ENCODE data around the gene SLC7A8. TPM values are rescaled to one million over a fixed set of nuclear protein-coding genes. Genes with fewer than 3 reads are reported as not detected.

The SLC7A8 gene
- total RNA-seq, 1 donor from 2014 or later: 36.8 TPM

DNA sequence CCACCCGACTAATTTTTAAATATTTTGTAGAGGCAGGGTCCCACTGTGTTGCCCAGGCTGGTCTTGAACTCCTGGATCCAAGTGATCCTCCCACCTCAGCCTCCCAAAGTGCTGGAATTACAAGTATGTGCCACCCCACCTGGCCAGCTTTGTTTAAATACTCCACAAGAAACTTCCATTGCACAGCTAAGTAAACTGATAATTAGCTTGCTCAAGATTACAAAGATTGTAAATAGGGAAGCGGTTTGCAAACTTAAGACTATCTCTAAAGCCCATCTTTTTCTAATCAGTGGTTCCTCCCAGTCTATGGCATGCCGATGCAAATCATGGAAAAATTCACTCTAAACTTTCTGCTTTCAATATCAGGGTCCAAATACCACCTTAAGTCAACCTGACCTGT lies 9.7 kb downstream of the SLC7A8 start:
- Histone ChIP-seq H3K27me3 (ENCODE audit: low read depth) (no peaks in the 10 kb centered on the region), H3K9me3 (no peaks in the 10 kb centered on the region), H3K27ac (no peak overlapping the region), H3K4me1 (peaks cover 39% of the 10 kb centered on the region), H3K36me3 (no peaks in the 10 kb centered on the region), H3K4me3 (no peak overlapping the region)
- DNase-seq: no peak
- ATAC-seq: no peak
- TF ChIP-seq, protein P1, sequence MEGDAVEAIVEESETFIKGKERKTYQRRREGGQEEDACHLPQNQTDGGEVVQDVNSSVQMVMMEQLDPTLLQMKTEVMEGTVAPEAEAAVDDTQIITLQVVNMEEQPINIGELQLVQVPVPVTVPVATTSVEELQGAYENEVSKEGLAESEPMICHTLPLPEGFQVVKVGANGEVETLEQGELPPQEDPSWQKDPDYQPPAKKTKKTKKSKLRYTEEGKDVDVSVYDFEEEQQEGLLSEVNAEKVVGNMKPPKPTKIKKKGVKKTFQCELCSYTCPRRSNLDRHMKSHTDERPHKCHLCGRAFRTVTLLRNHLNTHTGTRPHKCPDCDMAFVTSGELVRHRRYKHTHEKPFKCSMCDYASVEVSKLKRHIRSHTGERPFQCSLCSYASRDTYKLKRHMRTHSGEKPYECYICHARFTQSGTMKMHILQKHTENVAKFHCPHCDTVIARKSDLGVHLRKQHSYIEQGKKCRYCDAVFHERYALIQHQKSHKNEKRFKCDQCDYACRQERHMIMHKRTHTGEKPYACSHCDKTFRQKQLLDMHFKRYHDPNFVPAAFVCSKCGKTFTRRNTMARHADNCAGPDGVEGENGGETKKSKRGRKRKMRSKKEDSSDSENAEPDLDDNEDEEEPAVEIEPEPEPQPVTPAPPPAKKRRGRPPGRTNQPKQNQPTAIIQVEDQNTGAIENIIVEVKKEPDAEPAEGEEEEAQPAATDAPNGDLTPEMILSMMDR (IDR thresholded peaks at IDR 0.05): no peak
- intact Hi-C loops (cut with DNase I): no loop called here

- intact Hi-C loops (cut with DNase I): no loop called here
- Histone ChIP-seq H3K27ac (no peak overlapping the region), H3K9me3 (no peaks in the 10 kb centered on the region), H3K27me3 (ENCODE audit: low read depth) (no peaks in the 10 kb centered on the region), H3K4me1 (peaks cover 47% of the 10 kb centered on the region), H3K36me3 (no peaks in the 10 kb centered on the region), H3K4me3 (no peak overlapping the region)
- TF ChIP-seq, protein P1 (IDR thresholded peaks at IDR 0.05): no peak
- ATAC-seq: peak; percentile 69 to 80
- no peak for DNase-seq
These were observed 10.4 kb downstream of the SLC7A8 start for GRCh38 chr14:23173031-23173430.

- no peaks in the 10 kb centered on the region for H3K9me3 ChIP-seq
- no peak overlapping the region for H3K4me3 ChIP-seq
- no peak for DNase-seq
- H3K27me3 ChIP-seq (ENCODE audit: low read depth): no peaks in the 10 kb centered on the region
- H3K4me1 ChIP-seq: peaks cover 51% of the 10 kb centered on the region
- no peak for ATAC-seq
- intact Hi-C loops (cut with DNase I): no loop called here
- H3K27ac ChIP-seq: no peak overlapping the region
- no peaks in the 10 kb centered on the region for H3K36me3 ChIP-seq
- TF ChIP-seq, protein P1 (IDR thresholded peaks at IDR 0.05): no peak
These were observed 10.9 kb downstream of the SLC7A8 start for GRCh38 chr14:23172574-23172973.

DNA sequence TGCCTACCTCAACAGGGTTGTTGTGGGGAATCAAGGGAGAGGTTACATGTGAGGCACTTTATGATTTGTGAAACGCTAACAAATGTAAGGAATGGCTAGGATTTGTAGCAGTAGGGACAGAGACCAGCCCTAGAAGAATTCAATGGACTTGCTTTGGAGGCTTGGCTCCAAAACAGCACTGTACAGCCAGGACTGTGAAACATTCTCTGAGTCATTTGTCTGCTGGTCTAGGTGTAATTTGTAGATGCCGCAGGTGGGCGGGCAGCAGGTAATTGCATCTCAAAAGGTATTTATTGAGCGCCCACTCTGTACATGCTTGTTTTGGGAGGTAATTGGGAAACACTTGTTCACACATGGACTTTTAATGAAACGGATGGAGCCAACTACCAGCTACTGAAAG lies 11.4 kb downstream of the SLC7A8 start:
- TF ChIP-seq, protein P1 (IDR thresholded peaks at IDR 0.05): no peak
- no peaks in the 10 kb centered on the region for H3K9me3 ChIP-seq
- H3K4me3 ChIP-seq: no peak overlapping the region
- H3K4me1 ChIP-seq: peaks cover 56% of the 10 kb centered on the region
- no peak overlapping the region for H3K27ac ChIP-seq
- ATAC-seq (no peak), DNase-seq (no peak)
- intact Hi-C loops (cut with DNase I): no loop called here
- no peaks in the 10 kb centered on the region for H3K36me3 ChIP-seq
- H3K27me3 ChIP-seq (ENCODE audit: low read depth): no peaks in the 10 kb centered on the region

DNA sequence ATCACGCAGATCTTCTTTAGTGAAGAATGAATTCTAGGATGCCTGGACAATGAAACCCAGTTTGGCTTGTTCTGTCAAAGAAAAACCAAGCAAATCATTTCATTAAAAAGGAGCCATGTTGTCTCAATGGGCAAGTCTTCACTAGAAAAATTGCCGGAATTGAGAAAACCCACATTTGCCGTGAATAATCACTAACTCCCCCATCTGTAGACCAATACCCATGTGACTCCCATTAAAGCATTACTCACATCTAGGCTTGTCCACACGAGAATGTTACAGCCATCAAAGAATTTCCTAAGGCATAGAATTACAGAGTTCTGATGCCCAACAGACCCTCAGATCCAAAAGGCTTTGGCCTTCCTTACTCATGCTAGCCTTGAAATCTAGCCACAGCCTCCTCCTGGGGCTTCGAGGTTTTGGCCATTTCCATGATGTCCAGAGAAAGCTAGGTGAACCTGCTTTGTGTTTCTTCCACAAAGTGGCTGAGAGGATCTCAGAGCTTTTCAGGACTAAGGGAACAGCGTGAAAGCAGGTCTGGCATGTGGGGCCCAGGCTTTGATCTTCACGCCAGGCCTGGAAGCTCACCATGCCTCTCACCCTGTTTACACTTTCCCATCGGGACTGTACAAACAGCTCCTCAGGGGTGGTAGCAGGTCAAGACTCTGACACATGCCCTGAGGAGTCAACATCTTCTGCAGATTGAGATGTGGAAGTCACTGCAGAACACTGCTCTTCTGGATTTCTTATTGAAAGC lies 12.1 kb downstream of the SLC7A8 start:
- intact Hi-C loops (cut with DNase I): no loop called here
- ATAC-seq: peak; percentile 47 to 59
- no peak for DNase-seq
- H3K4me1 ChIP-seq: peaks cover 60% of the 10 kb centered on the region
- no peaks in the 10 kb centered on the region for H3K27me3 ChIP-seq (ENCODE audit: low read depth)
- H3K9me3 ChIP-seq: no peaks in the 10 kb centered on the region
- no peak overlapping the region for H3K27ac ChIP-seq
- H3K36me3 ChIP-seq: no peaks in the 10 kb centered on the region
- no peak overlapping the region for H3K4me3 ChIP-seq
- TF ChIP-seq, protein P1 (IDR thresholded peaks at IDR 0.05): no peak

All from lower lobe of right lung (tissue), 2 donors.